CD8-positive, alpha-beta memory T cell (primary cell): Measurements from ENCODE around the gene SLC17A5. TPM values are rescaled to one million over a fixed set of nuclear protein-coding genes. Genes with fewer than 3 reads are reported as not detected.

ENCODE experiments used
- CTCF ChIA-PET: fragments of 350-600 bp; sonication (Branson Sonifier 250); formaldehyde crosslinking; loops from one replicate; lab custom pipeline; 2021; ENCODE audit warnings: antibody characterized with exemption; lab: Charles Lee
- POLR2A ChIA-PET: fragments of 350-600 bp; sonication (Branson Sonifier 250); formaldehyde crosslinking; loops from one replicate; lab custom pipeline; 2021; ENCODE audit warnings: antibody characterized with exemption; lab: Charles Lee
- DNase-seq, 5 donors: peaks; one replicate each; pipeline versions ENCODE4 v3.0.0 to v3.0.0-alpha.2; 2020 to 2022; ENCODE audit warnings: mixed read lengths in 1 of 5
- H3K27ac ChIP-seq: one replicate; pipeline ENCODE4 v1.7.0; 2013; ENCODE audit warnings: low read depth, mild to moderate bottlenecking, low read length, moderate library complexity
- H3K27me3 ChIP-seq: 2 replicates; pipeline ENCODE4 v1.7.0; 2013; ENCODE audit warnings: low read length, mild to moderate bottlenecking; ENCODE audit not compliant: insufficient read depth, poor library complexity, severe bottlenecking
- H3K36me3 ChIP-seq: 2 replicates; pipeline ENCODE4 v1.7.0; 2013; ENCODE audit warnings: mild to moderate bottlenecking, low read length, moderate library complexity; ENCODE audit not compliant: insufficient read depth
- H3K4me1 ChIP-seq: 2 replicates; pipeline ENCODE4 v1.7.0; 2013; ENCODE audit warnings: mild to moderate bottlenecking, low read length, moderate library complexity; ENCODE audit not compliant: insufficient read depth
- H3K4me3 ChIP-seq: 2 replicates; pipeline ENCODE4 v1.7.0; 2013; ENCODE audit warnings: mild to moderate bottlenecking, low read length
- H3K9me3 ChIP-seq: 2 replicates; pipeline ENCODE4 v1.7.0; 2013; ENCODE audit warnings: mild to moderate bottlenecking, low read length
- H3K27ac Mint-ChIP-seq, 8 donors: one replicate each; pipeline ENCODE4 v1.8.0; 2020 to 2021; ENCODE audit warnings: mixed read lengths in 8 of 8, mild to moderate bottlenecking in 6 of 8, inconsistent platforms in 3 of 8, moderate library complexity in 3 of 8
- H3K27me3 Mint-ChIP-seq, 2 donors: one replicate each; pipeline ENCODE4 v1.8.0; 2020 to 2021; ENCODE audit warnings: mixed read lengths in 2 of 2, mild to moderate bottlenecking in 1 of 2, moderate library complexity in 1 of 2
- H3K36me3 Mint-ChIP-seq, 3 donors: one replicate each; pipeline ENCODE4 v1.8.0; 2020 to 2021; ENCODE audit warnings: mixed read lengths in 3 of 3, inconsistent platforms in 1 of 3, mild to moderate bottlenecking in 1 of 3
- H3K4me1 Mint-ChIP-seq, 3 donors: one replicate each; pipeline ENCODE4 v1.8.0; 2020 to 2021; ENCODE audit warnings: mixed read lengths in 3 of 3, inconsistent platforms in 1 of 3, mild to moderate bottlenecking in 1 of 3
- H3K4me3 Mint-ChIP-seq, 7 donors: one replicate each; pipeline ENCODE4 v1.8.0; 2020 to 2021; ENCODE audit warnings: mixed read lengths in 7 of 7, mild to moderate bottlenecking in 6 of 7, moderate library complexity in 4 of 7, inconsistent platforms in 2 of 7
- H3K9me3 Mint-ChIP-seq, 5 donors: one replicate each; pipeline ENCODE4 v1.8.0; 2020 to 2022; ENCODE audit warnings: mixed read lengths in 5 of 5, mild to moderate bottlenecking in 3 of 5, moderate library complexity in 2 of 5, inconsistent platforms in 1 of 5
- polyA plus RNA-seq: library from polyadenylated mRNA; unstranded; fragments of 300-500 nt; fragmentation: Illumina TruSeq; gene quantifications from one replicate; pipeline ENCODE4 v1.2.3, GENCODE V29; 2021
- total RNA-seq, 2 experiments: library from RNA; stranded (reverse); gene quantifications; one replicate each; pipeline ENCODE4 v1.2.3, GENCODE V29; 2021

SLC17A5 gene
- total and polyA plus RNA-seq, 3 experiments from 2014 or later, result 5.4 to 9.7 (median 5.6) TPM

DNA sequence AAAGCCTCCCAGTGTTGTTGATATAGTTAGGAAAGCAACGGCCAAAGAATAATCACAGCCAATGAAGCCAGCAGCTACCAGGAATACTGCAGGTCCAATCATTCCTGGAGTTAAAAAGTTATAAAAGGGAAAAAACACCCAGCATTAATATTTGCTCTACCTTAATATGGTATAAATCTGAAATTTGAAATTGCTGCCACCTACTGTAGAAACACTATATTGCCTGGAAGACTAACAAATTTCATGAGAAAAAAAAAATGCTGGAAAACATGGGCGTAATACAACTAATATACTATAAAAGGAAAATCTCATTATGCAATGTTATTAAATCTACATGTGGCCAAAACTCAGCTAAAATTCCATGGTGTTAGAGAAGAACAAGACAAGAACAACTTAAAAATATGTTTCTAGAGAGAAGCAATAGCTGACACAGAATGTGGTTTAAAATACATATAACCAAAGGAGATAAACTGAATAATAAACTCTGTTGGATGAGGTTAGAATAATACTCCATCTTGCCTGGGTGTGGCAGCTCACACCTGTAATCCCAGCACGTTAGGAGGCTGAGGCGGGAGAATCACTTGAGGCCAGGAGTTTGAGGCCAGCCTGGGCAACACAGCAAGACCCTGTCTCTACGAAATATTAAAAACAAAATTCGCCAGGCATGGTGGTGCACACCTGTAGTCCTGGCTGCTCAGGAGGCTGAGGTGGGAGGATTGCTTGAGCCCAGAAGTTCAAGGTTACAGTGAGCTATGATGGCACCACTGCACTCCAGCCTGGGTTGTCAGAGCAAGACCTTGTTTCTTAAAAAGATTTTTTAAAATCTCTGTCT, 43.1 kb downstream of the SLC17A5 start:
- H3K27me3 Mint-ChIP-seq, result no peaks in the 10 kb centered on the region
- H3K27ac ChIP-seq, result no peak overlapping the region
- H3K27me3 ChIP-seq, result no peaks in the 10 kb centered on the region
- H3K36me3 Mint-ChIP-seq, result peaks cover 8 to 70% (median 20%) of the 10 kb centered on the region in 3 donors
- DNase-seq, result peak in 2 of 5 donors; percentile 38 to 56
- peaks cover 21% of the 10 kb centered on the region for H3K36me3 ChIP-seq
- H3K4me3 Mint-ChIP-seq, result no peak overlapping the region
- no peak overlapping the region for H3K4me3 ChIP-seq
- no peaks in the 10 kb centered on the region for H3K9me3 ChIP-seq
- no peaks in the 10 kb centered on the region for H3K9me3 Mint-ChIP-seq
- H3K4me1 ChIP-seq, result peaks cover 3% of the 10 kb centered on the region
- ChIA-PET POLR2A (interaction anchor here (0.8 to 2.6 kb wide), 4 partner anchors 88 to 97 kb away, joined by 3 to 16 read pairs (median 8); partner anchors contain the start of gene EEF1A1), CTCF (interaction anchor here (0.7 to 8.3 kb wide), 20 partner anchors 9 to 1599 kb away, joined by 3 to 141 read pairs (median 4); partner anchors contain the start of genes CGAS, EEF1A1 and SLC17A5)
- H3K4me1 Mint-ChIP-seq, result peaks cover 4 to 6% (median 6%) of the 10 kb centered on the region in 3 donors
- peak overlapping the region in 4 of 8 donors; percentile 2 to 69 (median 8) for H3K27ac Mint-ChIP-seq

DNA sequence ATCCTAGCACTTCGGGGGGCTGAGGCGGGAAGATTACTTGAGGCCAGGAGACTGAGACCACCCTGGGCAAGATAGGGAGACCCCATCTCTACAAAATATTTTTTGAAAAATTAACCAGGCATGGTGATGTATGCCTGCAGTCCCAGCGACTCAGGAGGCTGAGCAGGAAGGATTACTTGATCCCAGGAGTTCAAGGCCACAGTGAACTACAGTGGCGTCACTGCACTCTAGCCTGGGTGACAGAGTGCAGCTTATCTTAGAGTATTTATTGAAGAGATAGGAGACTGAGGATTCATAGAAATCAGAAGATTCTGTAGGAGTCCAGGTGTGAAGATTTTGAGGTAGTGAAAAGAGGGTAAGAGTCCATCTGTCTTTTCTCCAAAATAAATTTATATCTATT, 45.0 kb downstream of the SLC17A5 start:
- H3K27ac Mint-ChIP-seq, result peak overlapping the region in 1 of 8 donors; percentile 5
- H3K9me3 Mint-ChIP-seq, result no peaks in the 10 kb centered on the region
- no peak overlapping the region for H3K4me3 Mint-ChIP-seq
- H3K36me3 ChIP-seq, result peaks cover 13% of the 10 kb centered on the region
- no peaks in the 10 kb centered on the region for H3K9me3 ChIP-seq
- ChIA-PET CTCF (interaction anchor here (8.3 kb wide), 1 partner anchor 93 kb away, joined by 141 read pairs; no protein-coding TSS in a partner anchor), POLR2A (interaction anchor here (0.9 to 1.0 kb wide), 2 partner anchors 89 to 95 kb away, joined by 3 read pairs; no protein-coding TSS in a partner anchor)
- H3K4me3 ChIP-seq, result no peak overlapping the region
- DNase-seq, result no peak
- peaks cover 3% of the 10 kb centered on the region for H3K4me1 ChIP-seq
- H3K27me3 ChIP-seq, result no peaks in the 10 kb centered on the region
- H3K27ac ChIP-seq, result no peak overlapping the region
- peaks cover 4 to 6% (median 6%) of the 10 kb centered on the region in 3 donors for H3K4me1 Mint-ChIP-seq
- peaks cover 8 to 71% (median 21%) of the 10 kb centered on the region in 3 donors for H3K36me3 Mint-ChIP-seq
- no peaks in the 10 kb centered on the region for H3K27me3 Mint-ChIP-seq

- H3K4me3 ChIP-seq, result no peak overlapping the region
- Mint-ChIP-seq H3K27ac (peak overlapping the region in 2 of 8 donors; percentile 11 to 24), H3K27me3 (no peaks in the 10 kb centered on the region), H3K4me1 (peaks cover 4 to 6% (median 6%) of the 10 kb centered on the region in 3 donors), H3K4me3 (no peak overlapping the region), H3K36me3 (peaks cover 8 to 60% (median 19%) of the 10 kb centered on the region in 3 donors), H3K9me3 (no peaks in the 10 kb centered on the region)
- H3K27me3 ChIP-seq, result no peaks in the 10 kb centered on the region
- no peak overlapping the region for H3K27ac ChIP-seq
- peaks cover 13% of the 10 kb centered on the region for H3K36me3 ChIP-seq
- H3K4me1 ChIP-seq, result peaks cover 3% of the 10 kb centered on the region
- ChIA-PET POLR2A (no interaction called here), CTCF (interaction anchor here (1.1 to 1.3 kb wide), 2 partner anchors 15 to 21 kb away, joined by 3 read pairs; no protein-coding TSS in a partner anchor)
- no peaks in the 10 kb centered on the region for H3K9me3 ChIP-seq
- no peak for DNase-seq
Observed at GRCh38 chr6:73606428-73606827, 47.4 kb downstream of the SLC17A5 start.

DNA sequence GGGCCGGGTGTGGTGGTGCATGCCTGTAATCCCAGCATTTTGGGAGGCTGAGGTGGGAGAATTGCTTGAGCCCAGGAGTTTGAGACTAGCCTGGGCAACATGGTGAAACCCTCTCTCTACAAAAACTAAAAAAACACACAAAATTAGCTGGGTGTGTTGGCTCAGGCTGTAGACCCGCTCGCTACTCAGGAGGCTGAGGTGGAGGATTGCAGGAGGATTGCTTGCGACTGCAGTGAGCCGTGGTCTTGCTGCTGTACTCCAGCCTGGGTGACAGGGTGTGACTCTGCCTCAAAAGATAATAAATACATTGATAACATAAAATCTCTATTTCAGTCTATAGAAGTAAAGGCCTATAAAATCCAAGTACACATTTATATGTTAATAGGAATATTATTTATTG, 49.3 kb downstream of the SLC17A5 start:
- ChIA-PET CTCF (no interaction called here), POLR2A (interaction anchor here (1.0 kb wide), 1 partner anchor 84 kb away, joined by 3 read pairs; no protein-coding TSS in a partner anchor)
- peaks cover 10% of the 10 kb centered on the region for H3K36me3 ChIP-seq
- Mint-ChIP-seq H3K4me3 (no peak overlapping the region), H3K36me3 (peaks cover 0 to 59% (median 17%) of the 10 kb centered on the region in 3 donors), H3K4me1 (peaks cover 0 to 2% (median 0%) of the 10 kb centered on the region in 3 donors), H3K27me3 (no peaks in the 10 kb centered on the region), H3K27ac (no peak overlapping the region), H3K9me3 (no peaks in the 10 kb centered on the region)
- no peak overlapping the region for H3K4me3 ChIP-seq
- no peaks in the 10 kb centered on the region for H3K4me1 ChIP-seq
- no peak for DNase-seq
- no peak overlapping the region for H3K27ac ChIP-seq
- no peaks in the 10 kb centered on the region for H3K9me3 ChIP-seq
- no peaks in the 10 kb centered on the region for H3K27me3 ChIP-seq

GRCh38 chr6:73604020-73604419, 49.8 kb downstream of the SLC17A5 start:
- ChIA-PET POLR2A (interaction anchor here (1.0 kb wide), 1 partner anchor 84 kb away, joined by 3 read pairs; no protein-coding TSS in a partner anchor), CTCF (no interaction called here)
- H3K9me3 Mint-ChIP-seq, result no peaks in the 10 kb centered on the region
- H3K27me3 Mint-ChIP-seq, result no peaks in the 10 kb centered on the region
- no peak for DNase-seq
- no peak overlapping the region for H3K27ac ChIP-seq
- H3K4me3 ChIP-seq, result no peak overlapping the region
- H3K27me3 ChIP-seq, result no peaks in the 10 kb centered on the region
- peaks cover 0 to 2% (median 0%) of the 10 kb centered on the region in 3 donors for H3K4me1 Mint-ChIP-seq
- no peaks in the 10 kb centered on the region for H3K9me3 ChIP-seq
- peaks cover 7% of the 10 kb centered on the region for H3K36me3 ChIP-seq
- H3K27ac Mint-ChIP-seq, result no peak overlapping the region
- H3K4me3 Mint-ChIP-seq, result peak overlapping the region in 1 of 7 donors; percentile 22
- H3K36me3 Mint-ChIP-seq, result peaks cover 0 to 58% (median 16%) of the 10 kb centered on the region in 3 donors
- H3K4me1 ChIP-seq, result no peaks in the 10 kb centered on the region

DNA sequence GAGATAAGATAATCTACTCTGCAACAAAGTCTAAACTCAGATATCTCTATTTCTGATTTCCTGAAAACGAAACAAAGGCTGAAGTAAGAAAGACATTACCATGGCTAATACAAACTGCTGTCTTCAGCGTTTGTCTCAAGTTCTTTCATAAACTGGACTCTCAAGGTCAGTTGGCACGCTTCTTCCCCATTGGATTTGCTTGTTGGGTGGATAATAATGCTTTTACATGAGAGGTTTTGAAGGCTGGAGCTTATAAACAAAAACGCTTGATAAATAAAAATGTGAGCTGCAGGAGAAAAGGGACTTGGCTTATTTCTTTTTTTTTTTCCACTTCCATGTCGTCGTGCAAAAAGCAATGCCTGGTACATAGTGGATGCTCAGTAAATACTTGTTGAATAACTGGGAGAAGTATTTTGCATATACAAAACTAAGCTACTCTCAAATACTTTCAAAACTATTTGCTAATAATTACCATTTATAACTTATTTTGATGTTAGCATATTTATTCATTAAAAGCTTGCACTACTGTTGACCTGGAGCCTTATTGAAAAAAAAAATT, 67.3 kb downstream of the SLC17A5 start:
- no peak for DNase-seq
- Mint-ChIP-seq H3K4me3 (peak overlapping the region; percentile 55 to 87 (median 84)), H3K36me3 (no peaks in the 10 kb centered on the region), H3K27me3 (no peaks in the 10 kb centered on the region), H3K9me3 (no peaks in the 10 kb centered on the region), H3K4me1 (peaks cover 19 to 33% (median 25%) of the 10 kb centered on the region in 3 donors), H3K27ac (peak overlapping the region; percentile 96 to 99 (median 98))
- ChIA-PET POLR2A (interaction anchor here (1.0 to 3.4 kb wide), 4 partner anchors 65 to 135 kb away, joined by 3 to 67 read pairs (median 4); partner anchors contain the start of gene EEF1A1), CTCF (interaction anchor here (1.1 to 2.6 kb wide), 8 partner anchors 13 to 73 kb away, joined by 3 to 11 read pairs (median 6); partner anchors contain the start of gene EEF1A1)
- H3K27ac ChIP-seq, result peak overlapping the region; percentile 82
- H3K4me1 ChIP-seq, result peaks cover 6% of the 10 kb centered on the region
- no peaks in the 10 kb centered on the region for H3K36me3 ChIP-seq
- H3K4me3 ChIP-seq, result peak overlapping the region; percentile 46
- H3K9me3 ChIP-seq, result no peaks in the 10 kb centered on the region
- H3K27me3 ChIP-seq, result no peaks in the 10 kb centered on the region

GRCh38 chr6:73585566-73586415, 68.0 kb downstream of the SLC17A5 start:
- peak in 4 of 5 donors; percentile 17 to 67 (median 54) for DNase-seq
- ChIA-PET POLR2A (interaction anchor here (0.7 to 3.4 kb wide), 7 partner anchors 56 to 1968 kb away, joined by 3 to 67 read pairs (median 6); partner anchors contain the start of genes EEF1A1 and SLC17A5), CTCF (interaction anchor here (1.1 to 2.6 kb wide), 10 partner anchors 12 to 72 kb away, joined by 3 to 11 read pairs (median 5); partner anchors contain the start of gene EEF1A1)
- H3K4me1 ChIP-seq, result peaks cover 8% of the 10 kb centered on the region
- peak overlapping the region; percentile 55 to 87 (median 84) for H3K4me3 Mint-ChIP-seq
- H3K36me3 ChIP-seq, result no peaks in the 10 kb centered on the region
- H3K27ac Mint-ChIP-seq, result peak overlapping the region; percentile 96 to 99 (median 98)
- no peaks in the 10 kb centered on the region for H3K9me3 Mint-ChIP-seq
- H3K36me3 Mint-ChIP-seq, result no peaks in the 10 kb centered on the region
- peak overlapping the region; percentile 46 for H3K4me3 ChIP-seq
- H3K4me1 Mint-ChIP-seq, result peaks cover 21 to 38% (median 27%) of the 10 kb centered on the region in 3 donors
- H3K27ac ChIP-seq, result peak overlapping the region; percentile 82
- no peaks in the 10 kb centered on the region for H3K27me3 ChIP-seq
- no peaks in the 10 kb centered on the region for H3K9me3 ChIP-seq
- no peaks in the 10 kb centered on the region for H3K27me3 Mint-ChIP-seq
